8988T (cell line): ENCODE measurements around the gene PSENEN.

ENCODE experiments used
- DNase-seq: peaks from one replicate; pipeline ENCODE4 v3.0.0; 2011

Gene PSENEN

GRCh38 chr19:35736913-35737886 lies 8.3 kb upstream of the PSENEN start:
- no peak for DNase-seq

DNA sequence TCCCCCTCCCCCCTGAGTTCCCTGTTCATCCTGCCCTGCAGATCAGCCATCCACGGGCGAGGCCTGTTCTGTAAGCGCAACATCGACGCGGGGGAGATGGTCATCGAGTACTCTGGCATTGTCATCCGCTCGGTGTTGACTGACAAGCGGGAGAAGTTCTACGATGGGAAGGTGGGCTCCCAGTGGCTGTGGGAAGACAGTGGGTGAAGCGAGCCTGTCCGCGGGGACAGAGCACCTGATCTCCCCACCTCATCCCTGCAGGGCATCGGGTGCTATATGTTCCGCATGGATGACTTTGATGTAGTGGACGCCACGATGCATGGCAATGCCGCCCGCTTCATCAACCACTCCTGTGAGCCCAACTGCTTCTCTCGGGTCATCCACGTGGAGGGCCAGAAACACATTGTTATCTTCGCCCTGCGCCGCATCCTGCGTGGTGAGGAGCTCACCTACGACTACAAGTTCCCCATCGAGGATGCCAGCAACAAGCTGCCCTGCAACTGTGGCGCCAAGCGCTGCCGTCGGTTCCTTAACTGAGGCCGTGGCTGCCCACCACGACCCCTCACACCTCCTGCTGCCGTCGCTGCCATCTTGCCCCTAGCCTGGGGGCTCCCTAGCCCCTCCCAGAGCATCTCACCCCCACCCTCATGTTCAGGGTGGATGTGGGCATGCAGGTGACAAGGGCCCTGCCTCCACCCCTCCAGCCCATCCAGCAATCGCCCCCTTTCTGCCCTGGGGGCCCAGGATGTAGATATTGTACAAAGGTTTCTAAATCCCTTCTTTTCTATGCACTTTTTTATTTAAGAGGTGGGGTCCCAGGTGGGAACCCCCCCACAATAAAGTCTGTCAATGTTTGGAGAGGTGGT lies 7.2 kb upstream of the PSENEN start:
- DNase-seq = no peak

DNA sequence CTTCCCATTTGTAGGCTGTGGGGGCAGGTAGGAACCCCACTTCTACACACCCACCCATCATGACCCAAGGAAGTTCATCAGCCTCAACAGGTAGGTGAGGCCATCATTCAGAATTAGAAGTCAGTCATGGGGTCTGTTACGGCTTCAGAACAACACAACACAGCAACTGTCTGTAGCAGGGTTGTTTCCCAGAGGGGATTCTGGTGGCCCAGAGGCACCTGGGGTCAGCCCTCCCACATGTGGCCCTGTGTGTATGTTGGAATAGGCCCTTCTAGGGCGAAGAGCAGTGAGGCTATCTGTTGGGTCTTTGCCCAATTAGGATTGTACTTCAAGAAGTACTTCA lies 6.6 kb upstream of the PSENEN start:
- no peak for DNase-seq

DNA sequence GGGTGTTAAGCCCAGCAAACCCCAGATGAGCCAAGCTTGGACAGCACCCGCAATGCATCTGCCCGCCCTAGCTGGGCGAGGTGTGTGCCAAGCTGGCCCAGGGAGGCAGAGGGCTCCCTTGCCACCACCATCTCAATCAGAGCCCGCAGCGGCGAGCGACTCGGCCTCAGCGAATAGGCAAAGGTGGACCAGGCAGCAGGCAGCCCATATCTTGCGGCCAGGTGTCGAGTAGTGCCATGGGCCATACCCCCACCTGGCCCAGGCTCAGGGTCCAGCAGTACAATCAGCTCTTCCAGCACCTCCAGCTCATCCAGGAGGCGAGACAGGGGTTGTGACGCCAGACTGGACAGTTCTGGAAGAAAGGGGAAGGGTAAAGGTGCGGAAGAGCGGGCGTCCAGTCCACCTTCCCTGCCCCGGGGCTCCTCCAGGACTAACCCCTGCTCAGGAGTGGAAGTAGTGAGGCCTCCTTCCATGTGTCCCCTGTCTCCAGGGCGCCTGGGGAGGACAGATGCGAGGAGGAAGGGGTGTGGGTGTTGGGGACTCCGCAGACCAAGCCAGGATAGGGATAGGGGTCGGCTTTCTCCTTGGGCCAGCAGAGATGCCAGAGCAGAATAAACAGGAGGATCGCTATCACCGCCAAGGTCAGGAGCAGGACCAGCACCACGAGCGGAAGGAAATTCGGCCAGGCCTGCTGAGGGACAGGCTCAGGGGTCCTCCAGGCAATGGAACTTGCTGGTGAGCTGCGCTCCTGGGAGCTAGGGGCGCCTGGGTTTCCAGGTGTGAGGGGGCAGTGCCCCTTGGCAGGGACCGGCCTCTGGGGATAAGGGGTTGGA lies 6.0 kb upstream of the PSENEN start:
- DNase-seq = no peak

GRCh38 chr19:35740108-35740422 lies 5.4 kb upstream of the PSENEN start:
- DNase-seq = no peak

DNA sequence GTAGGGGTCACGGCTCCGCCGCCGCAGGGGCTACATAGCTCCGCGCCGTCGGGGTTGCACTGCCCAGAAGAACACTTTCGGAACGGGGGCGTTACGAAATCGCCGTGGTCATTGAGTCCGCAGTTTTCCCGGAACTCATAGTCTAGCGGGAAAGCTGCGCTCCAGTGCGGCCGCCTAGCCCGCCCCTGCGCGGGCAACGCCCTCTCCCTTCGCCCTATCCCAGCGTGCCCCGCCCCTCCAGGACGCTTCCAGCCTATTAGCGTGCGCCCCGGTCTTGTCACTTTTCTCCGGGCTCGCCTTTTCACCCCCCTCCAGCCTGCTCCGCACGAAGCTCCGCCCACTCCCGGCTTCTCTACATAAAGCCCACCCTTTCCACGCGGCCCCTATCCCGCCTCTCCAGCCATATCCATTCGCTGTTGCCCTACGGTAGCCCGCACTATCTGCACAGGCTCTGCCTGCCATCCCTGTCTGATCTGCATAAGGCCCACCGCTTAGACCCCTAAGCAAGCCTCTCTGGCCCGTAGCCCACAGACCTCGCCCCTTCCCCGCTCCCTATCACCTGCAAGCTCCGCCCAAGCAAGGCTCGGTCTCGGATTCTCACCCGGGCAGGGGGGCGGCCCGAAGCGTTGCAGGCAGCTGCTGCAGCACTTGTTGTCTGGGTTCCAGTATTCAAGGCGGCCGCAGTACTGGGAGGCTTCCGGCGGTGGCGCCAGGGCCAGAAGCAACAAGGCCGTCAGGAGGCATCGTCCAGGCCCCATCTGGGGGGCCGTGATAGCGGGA lies 4.8 kb upstream of the PSENEN start:
- peak; percentile 100 for DNase-seq

DNA sequence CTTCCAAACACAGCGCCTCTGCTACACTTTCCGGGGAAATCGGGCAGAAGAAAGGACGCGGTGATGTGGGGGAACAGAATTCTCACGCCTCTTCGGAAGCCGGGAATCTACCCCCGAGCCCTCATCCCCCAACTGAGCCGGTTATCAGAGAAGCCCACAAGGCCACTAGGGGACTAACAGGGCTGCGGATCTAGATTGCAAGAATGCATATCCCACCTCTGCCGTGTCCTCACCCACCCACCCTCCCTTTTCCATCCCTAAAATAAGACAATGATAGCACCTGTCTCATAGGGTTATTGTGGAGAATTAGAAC lies 4.3 kb upstream of the PSENEN start:
- DNase-seq = no peak

GRCh38 chr19:35742121-35742724 lies 3.2 kb upstream of the PSENEN start, which contains the start of gene IGFLR1:
Gene IGFLR1, minus strand, starts transcription at chr19:35742452. Its CDS starts 1,272 bp downstream, at chr19:35741180.
- no peak for DNase-seq

GRCh38 chr19:35743640-35744429 lies 1.6 kb upstream of the PSENEN start:
- DNase-seq = no peak

DNA sequence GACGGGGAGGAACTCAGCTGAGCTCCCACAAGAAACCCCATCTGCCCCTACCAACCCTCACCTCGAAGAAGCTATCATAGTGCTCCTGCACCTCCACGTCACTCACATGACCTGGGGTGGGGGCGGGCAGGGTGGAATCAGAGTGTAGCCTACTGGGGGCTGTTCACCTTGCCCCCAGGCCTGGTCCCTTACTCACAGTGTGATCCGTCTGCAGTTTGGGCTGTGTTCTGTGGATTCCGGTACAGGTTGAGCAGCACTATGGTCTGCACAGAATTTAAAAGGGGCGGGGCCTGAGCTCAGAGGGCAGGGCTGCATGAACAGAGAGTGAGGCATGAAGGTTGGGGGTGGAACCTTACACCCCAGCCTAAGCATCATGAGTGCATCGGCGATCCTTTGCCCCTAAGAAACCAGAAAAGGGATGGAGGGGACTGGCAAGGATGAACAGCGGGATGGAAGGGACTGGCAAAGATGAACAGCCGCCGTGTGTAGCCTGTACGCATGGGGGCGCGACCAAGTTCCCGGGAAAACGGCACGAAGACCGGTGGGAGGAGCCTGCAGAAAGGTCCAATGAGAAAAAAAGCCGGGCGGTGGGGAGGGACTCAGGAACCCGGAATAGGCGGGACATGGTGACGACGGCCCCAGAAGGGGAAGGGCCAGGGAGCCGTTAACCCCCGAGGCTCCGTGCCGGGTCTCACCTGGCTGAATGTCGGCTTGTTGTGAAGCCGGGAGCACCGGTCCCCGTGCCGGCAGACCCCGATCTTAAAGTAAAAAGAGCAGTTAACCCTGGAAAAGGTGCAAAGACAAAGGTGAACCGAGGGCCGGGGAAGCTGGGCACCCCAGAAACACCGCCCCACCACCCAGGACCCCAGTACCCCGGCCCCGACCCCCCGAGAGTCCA lies 772 bp upstream of the PSENEN start:
- peak; percentile 81 for DNase-seq

GRCh38 chr19:35746087-35746462 lies 624 bp downstream of the PSENEN start:
- DNase-seq = no peak

GRCh38 chr19:35746531-35746930 lies 1.1 kb downstream of the PSENEN start:
- no peak for DNase-seq

DNA sequence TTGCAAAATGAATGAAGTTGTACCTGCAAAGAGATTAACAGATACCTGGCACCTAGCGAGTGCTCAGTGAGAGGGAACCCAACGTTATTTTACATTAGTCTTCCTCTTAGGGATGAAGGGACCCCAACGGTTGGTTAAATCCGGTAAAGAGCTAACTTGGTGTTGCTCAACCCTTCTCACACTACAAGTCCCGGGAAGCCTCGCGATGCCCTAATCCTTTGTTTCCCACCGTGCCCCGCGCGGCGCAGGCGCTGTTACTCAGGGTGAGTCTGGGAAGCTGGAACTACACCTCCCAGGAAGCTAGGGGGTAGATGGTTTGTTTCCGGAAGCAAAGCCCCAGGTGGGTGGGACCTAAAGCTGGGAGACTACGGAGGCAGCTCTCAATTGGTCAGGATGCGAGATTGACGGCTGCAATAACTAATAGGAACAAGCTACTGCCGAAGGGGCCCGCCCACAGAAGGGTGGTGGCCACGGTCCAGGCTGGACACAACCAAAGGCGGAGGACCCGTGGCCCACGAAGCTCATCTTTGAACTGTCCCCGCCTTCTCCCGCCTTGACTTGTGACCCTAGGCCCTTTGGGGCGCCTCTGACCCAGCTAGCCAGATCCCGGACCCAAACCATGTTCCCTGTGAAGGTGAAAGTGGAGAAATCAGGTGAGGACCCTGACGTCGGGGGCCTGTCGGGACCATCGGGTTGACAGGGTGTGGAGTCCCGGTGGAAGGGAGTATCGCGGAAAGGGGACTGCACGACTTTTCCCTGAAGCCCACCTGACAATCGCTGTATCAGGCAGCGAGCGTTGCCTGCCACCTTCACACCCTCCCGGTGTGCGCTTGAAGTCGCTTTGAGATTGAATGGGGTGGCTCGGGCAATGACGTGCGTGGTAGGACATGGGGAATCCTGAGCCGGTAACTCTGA lies 2.9 kb downstream of the PSENEN start, which contains the start of gene LIN37:
LIN37 (plus strand) TSS at position 471 of the 915 bp plus-strand sequence; CDS start at position 620, 149 bp downstream.
- DNase-seq = peak; percentile 90

DNA sequence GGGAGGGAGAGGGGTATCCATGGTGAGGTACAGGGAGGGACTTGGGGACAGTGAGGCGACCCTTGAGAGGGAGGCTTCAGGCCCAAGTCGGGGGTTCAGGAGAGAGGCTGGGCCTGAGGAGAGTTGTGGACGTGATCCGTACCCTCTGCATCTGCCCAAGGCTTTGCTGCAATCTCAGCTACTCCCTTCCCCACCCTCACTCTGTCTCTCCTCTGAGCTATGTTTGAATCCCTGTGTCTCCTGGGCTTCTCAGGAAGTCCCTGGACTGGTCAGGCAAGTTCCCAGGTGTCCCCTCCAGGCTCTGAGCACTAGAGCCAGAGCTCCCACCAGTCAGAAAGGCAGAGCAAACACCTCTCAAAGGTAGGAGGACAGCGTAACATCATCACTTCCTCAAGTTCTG lies 4.7 kb downstream of the PSENEN start:
- no peak for DNase-seq

GRCh38 chr19:35751839-35752745 lies 6.6 kb downstream of the PSENEN start:
- no peak for DNase-seq

- DNase-seq = no peak
These were observed 7.4 kb downstream of the PSENEN start for GRCh38 chr19:35752746-35753350.
